ENCODE measurements around the gene SLC35D2.
"Not testable (repeated sequence)": the region's sequence is repeated elsewhere in the genome, so short reads cannot be mapped to it uniquely, and the experiment has no call there.

SLC35D2 gene

GRCh38 chr9:96400132-96400910 is 16.8 kb upstream of the SLC35D2 start:
- no peak for DNase-seq (ENCODE audit: low read depth, low spot score)

GRCh38 chr9:96399325-96399633 is 15.8 kb upstream of the SLC35D2 start:
- no peak for DNase-seq (ENCODE audit: low read depth, low spot score)

- no peak for DNase-seq (ENCODE audit: low read depth, low spot score)
Measured at GRCh38 chr9:96398582-96399324, 15.2 kb upstream of the SLC35D2 start.

GRCh38 chr9:96395964-96396363 is 12.5 kb upstream of the SLC35D2 start:
- DNase-seq (ENCODE audit: low read depth, low spot score) = no peak

GRCh38 chr9:96394832-96395496 is 11.5 kb upstream of the SLC35D2 start:
- no peak for DNase-seq (ENCODE audit: low read depth, low spot score)

- DNase-seq (ENCODE audit: low read depth, low spot score) = no peak
Measured at GRCh38 chr9:96392263-96392662, 8.8 kb upstream of the SLC35D2 start.

- DNase-seq (ENCODE audit: low read depth, low spot score) = no peak
Measured at GRCh38 chr9:96391021-96391765, 7.7 kb upstream of the SLC35D2 start.

- no peak for DNase-seq (ENCODE audit: low read depth, low spot score)
Measured at GRCh38 chr9:96388144-96388543, 4.6 kb upstream of the SLC35D2 start.

- no peak for DNase-seq (ENCODE audit: low read depth, low spot score)
Measured at GRCh38 chr9:96386157-96386556, 2.6 kb upstream of the SLC35D2 start.

GRCh38 chr9:96382839-96383164 is 709 bp downstream of the SLC35D2 start:
- DNase-seq (ENCODE audit: low read depth, low spot score) = no peak

GRCh38 chr9:96382175-96382574 is 1.3 kb downstream of the SLC35D2 start:
- DNase-seq (ENCODE audit: low read depth, low spot score) = no peak

GRCh38 chr9:96381696-96382095 is 1.8 kb downstream of the SLC35D2 start:
- DNase-seq (ENCODE audit: low read depth, low spot score) = no peak

- DNase-seq (ENCODE audit: low read depth, low spot score) = no peak
Measured at GRCh38 chr9:96381125-96381524, 2.4 kb downstream of the SLC35D2 start.

GRCh38 chr9:96379461-96379860 is 4.0 kb downstream of the SLC35D2 start:
- DNase-seq (ENCODE audit: low read depth, low spot score) = no peak

- no peak for DNase-seq (ENCODE audit: low read depth, low spot score)
Measured at GRCh38 chr9:96378187-96378586, 5.3 kb downstream of the SLC35D2 start.

- no peak for DNase-seq (ENCODE audit: low read depth, low spot score)
Measured at GRCh38 chr9:96376891-96377874, 6.3 kb downstream of the SLC35D2 start.

GRCh38 chr9:96375507-96375906 is 8.0 kb downstream of the SLC35D2 start:
- not testable (repeated sequence) for DNase-seq (ENCODE audit: low read depth, low spot score)

- DNase-seq (ENCODE audit: low read depth, low spot score) = no peak
Measured at GRCh38 chr9:96367943-96368342, 15.6 kb downstream of the SLC35D2 start.

- DNase-seq (ENCODE audit: low read depth, low spot score) = no peak
Measured at GRCh38 chr9:96363175-96363967, 20.1 kb downstream of the SLC35D2 start.

GRCh38 chr9:96362119-96362518 is 21.4 kb downstream of the SLC35D2 start:
- DNase-seq (ENCODE audit: low read depth, low spot score) = not testable (repeated sequence)
